SK-N-SH treated with all-trans-retinoic acid at 6 μM for 48 hours (cell line): ENCODE results near the gene COG3.

ENCODE experiments used
- ATAC-seq: fragments of 200-7000 bp; cut with Tn5 transposase; 3 replicates; pipeline ENCODE4 v1.9.1; 2020; ENCODE audit warnings: mild to moderate bottlenecking, moderate library complexity
- ARNTL ChIP-seq: fragments of 450-650 bp; formaldehyde crosslinking; IDR thresholded peaks from 2 replicates; pipeline ENCODE4 v1.5.0; 2020; ENCODE audit warnings: low read depth, mild to moderate bottlenecking, moderate library complexity, borderline replicate concordance
- BACH2 ChIP-seq: fragments of 250-450 bp; sonication (Bioruptor Pico); IDR thresholded peaks from 2 replicates; pipeline ENCODE4 v1.9.0; 2021; ENCODE audit warnings: mild to moderate bottlenecking, borderline replicate concordance
- CSDC2 ChIP-seq: fragments of 250-450 bp; sonication (Bioruptor Pico); IDR thresholded peaks from 2 replicates; pipeline ENCODE4 v1.5.0; 2020; ENCODE audit warnings: mild to moderate bottlenecking, moderate library complexity
- ESRRG ChIP-seq: fragments of 250-450 bp; sonication (Bioruptor Pico); IDR thresholded peaks from 2 replicates; pipeline ENCODE4 v1.6.1; 2021; ENCODE audit warnings: mild to moderate bottlenecking
- GLIS3 ChIP-seq: fragments of 250-450 bp; sonication (Bioruptor Pico); IDR thresholded peaks from 2 replicates; pipeline ENCODE4 v1.5.0; 2020; ENCODE audit warnings: mild to moderate bottlenecking, moderate library complexity
- ISL1 ChIP-seq: fragments of 250-450 bp; sonication (Bioruptor Pico); IDR thresholded peaks from 2 replicates; pipeline ENCODE4 v2.1.2; 2022; ENCODE audit warnings: mild to moderate bottlenecking, moderate library complexity
- PPARA ChIP-seq: fragments of 250-450 bp; sonication (Bioruptor Pico); IDR thresholded peaks from 2 replicates; pipeline ENCODE4 v1.5.0; 2020; ENCODE audit warnings: mild to moderate bottlenecking, borderline replicate concordance
- RARB ChIP-seq: fragments of 250-450 bp; sonication (Bioruptor Pico); IDR thresholded peaks from 2 replicates; pipeline ENCODE4 v1.8.0; 2021; ENCODE audit warnings: mild to moderate bottlenecking, moderate library complexity
- SNAI2 ChIP-seq: fragments of 250-450 bp; sonication (Bioruptor Pico); IDR thresholded peaks from 2 replicates; pipeline ENCODE4 v1.5.0; 2020; ENCODE audit warnings: mild to moderate bottlenecking, moderate library complexity
- TCF4 ChIP-seq: fragments of 250-450 bp; sonication (Bioruptor Pico); IDR thresholded peaks from 2 replicates; pipeline ENCODE4 v1.8.0; 2021; ENCODE audit warnings: mild to moderate bottlenecking, moderate library complexity, borderline replicate concordance
- TOX ChIP-seq: fragments of 250-450 bp; sonication (Bioruptor Pico); IDR thresholded peaks from 2 replicates; pipeline ENCODE4 v1.8.0; 2021; ENCODE audit warnings: mild to moderate bottlenecking, moderate library complexity, borderline replicate concordance
- ZC3H10 ChIP-seq: fragments of 250-450 bp; sonication (Bioruptor Pico); IDR thresholded peaks from 2 replicates; pipeline ENCODE4 v1.5.1; 2021; ENCODE audit warnings: mild to moderate bottlenecking, moderate library complexity
- ZFP3 ChIP-seq: fragments of 250-450 bp; sonication (Bioruptor Pico); IDR thresholded peaks from 2 replicates; pipeline ENCODE4 v1.5.0; 2020; ENCODE audit warnings: mild to moderate bottlenecking, moderate library complexity
- ZNF565 ChIP-seq: fragments of 450-650 bp; formaldehyde crosslinking; conservative IDR thresholded peaks from 2 replicates; pipeline ENCODE4 v1.5.0; 2020; ENCODE audit warnings: low read depth, mild to moderate bottlenecking, moderate library complexity
- ZNF70 ChIP-seq: fragments of 450-650 bp; formaldehyde crosslinking; IDR thresholded peaks from 2 replicates; pipeline ENCODE4 v1.5.0; 2020; ENCODE audit warnings: mild to moderate bottlenecking, moderate library complexity
- ZNF8 ChIP-seq: fragments of 450-650 bp; formaldehyde crosslinking; IDR thresholded peaks from 2 replicates; pipeline ENCODE4 v1.5.0; 2020; ENCODE audit warnings: mild to moderate bottlenecking, moderate library complexity
- TF ChIP-seq, protein P1 (sequence below): fragments of 250-450 bp; sonication (Bioruptor Pico); IDR thresholded peaks from 2 replicates; pipeline ENCODE4 v1.8.0; 2021; ENCODE audit warnings: low read depth, mild to moderate bottlenecking, moderate library complexity, borderline replicate concordance
- TF ChIP-seq, protein P2 (sequence below): fragments of 250-450 bp; sonication (Bioruptor Pico); IDR thresholded peaks from 2 replicates; pipeline ENCODE4 v1.8.0; 2020; ENCODE audit warnings: mild to moderate bottlenecking, moderate library complexity, borderline replicate concordance
- TF ChIP-seq, protein P3 (sequence below): fragments of 250-450 bp; sonication (Bioruptor Pico); IDR thresholded peaks from 2 replicates; pipeline ENCODE4 v1.5.0; 2020; ENCODE audit warnings: mild to moderate bottlenecking, moderate library complexity
- TF ChIP-seq, protein P4 (sequence below): fragments of 250-450 bp; sonication (Bioruptor Pico); IDR thresholded peaks from 2 replicates; pipeline ENCODE4 v1.5.1; 2021; ENCODE audit warnings: mild to moderate bottlenecking, moderate library complexity
- TF ChIP-seq, protein P5 (sequence below): fragments of 250-450 bp; sonication (Bioruptor Pico); IDR thresholded peaks from 2 replicates; pipeline ENCODE4 v1.5.1; 2020; ENCODE audit warnings: low read depth, mild to moderate bottlenecking, moderate library complexity

Gene COG3

DNA sequence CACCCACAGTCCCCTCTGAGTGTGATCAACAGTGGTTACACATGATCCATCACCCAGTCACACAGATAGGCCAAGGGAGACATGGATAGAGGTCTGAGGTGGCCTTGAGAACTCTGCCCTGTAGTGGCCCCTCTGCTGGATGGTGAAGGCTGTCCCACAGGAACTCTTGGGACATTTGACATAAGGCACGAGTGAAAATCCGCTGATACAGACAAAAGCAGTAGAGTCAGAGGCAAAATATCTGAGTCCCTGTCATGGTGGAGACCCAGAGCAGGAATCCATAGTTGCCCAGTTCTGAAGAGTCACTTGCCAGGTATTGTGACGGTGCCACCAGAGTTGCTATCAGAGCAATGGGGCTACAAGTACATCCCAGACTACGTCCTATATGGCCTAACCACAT is 27.8 kb upstream of the COG3 start:
- TF ChIP-seq ZFP3 (no peak), ZNF565 (CRISPR knock-in tag) (no peak), ZC3H10 (no peak), SNAI2 (CRISPR knock-in tag) (no peak), ARNTL (CRISPR knock-in tag) (no peak)
- TF ChIP-seq, protein P1, sequence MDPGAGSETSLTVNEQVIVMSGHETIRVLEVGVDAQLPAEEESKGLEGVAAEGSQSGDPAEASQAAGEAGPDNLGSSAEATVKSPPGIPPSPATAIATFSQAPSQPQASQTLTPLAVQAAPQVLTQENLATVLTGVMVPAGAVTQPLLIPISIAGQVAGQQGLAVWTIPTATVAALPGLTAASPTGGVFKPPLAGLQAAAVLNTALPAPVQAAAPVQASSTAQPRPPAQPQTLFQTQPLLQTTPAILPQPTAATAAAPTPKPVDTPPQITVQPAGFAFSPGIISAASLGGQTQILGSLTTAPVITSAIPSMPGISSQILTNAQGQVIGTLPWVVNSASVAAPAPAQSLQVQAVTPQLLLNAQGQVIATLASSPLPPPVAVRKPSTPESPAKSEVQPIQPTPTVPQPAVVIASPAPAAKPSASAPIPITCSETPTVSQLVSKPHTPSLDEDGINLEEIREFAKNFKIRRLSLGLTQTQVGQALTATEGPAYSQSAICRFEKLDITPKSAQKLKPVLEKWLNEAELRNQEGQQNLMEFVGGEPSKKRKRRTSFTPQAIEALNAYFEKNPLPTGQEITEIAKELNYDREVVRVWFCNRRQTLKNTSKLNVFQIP (CRISPR knock-in tag): no peak
- ATAC-seq: no peak

DNA sequence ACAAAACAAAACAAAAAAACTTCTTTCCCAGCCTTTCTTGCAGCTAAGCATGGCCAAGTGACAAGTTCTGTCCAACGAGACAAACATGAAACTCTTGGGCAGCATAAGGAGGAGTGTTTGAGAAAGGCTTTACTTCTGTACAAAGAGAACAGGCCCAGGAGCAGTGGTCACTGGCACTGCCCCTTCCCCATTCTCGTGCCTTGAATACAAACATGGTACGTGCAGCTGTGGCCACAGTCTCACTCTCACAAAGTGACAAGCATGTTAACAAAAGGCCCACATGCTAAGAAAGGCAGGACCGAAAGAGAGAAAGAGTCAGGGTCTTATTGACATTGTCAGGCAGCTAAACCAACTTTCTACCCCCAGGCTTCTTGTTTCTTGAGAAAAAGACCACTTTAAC is 26.8 kb upstream of the COG3 start:
- ATAC-seq: no peak
- no peak for TF ChIP-seq ESRRG (CRISPR knock-in tag)
- TF ChIP-seq, protein P2, sequence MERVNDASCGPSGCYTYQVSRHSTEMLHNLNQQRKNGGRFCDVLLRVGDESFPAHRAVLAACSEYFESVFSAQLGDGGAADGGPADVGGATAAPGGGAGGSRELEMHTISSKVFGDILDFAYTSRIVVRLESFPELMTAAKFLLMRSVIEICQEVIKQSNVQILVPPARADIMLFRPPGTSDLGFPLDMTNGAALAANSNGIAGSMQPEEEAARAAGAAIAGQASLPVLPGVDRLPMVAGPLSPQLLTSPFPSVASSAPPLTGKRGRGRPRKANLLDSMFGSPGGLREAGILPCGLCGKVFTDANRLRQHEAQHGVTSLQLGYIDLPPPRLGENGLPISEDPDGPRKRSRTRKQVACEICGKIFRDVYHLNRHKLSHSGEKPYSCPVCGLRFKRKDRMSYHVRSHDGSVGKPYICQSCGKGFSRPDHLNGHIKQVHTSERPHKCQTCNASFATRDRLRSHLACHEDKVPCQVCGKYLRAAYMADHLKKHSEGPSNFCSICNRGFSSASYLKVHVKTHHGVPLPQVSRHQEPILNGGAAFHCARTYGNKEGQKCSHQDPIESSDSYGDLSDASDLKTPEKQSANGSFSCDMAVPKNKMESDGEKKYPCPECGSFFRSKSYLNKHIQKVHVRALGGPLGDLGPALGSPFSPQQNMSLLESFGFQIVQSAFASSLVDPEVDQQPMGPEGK (CRISPR knock-in tag): no peak
- TF ChIP-seq TOX (CRISPR knock-in tag): no peak
- no peak for TF ChIP-seq GLIS3
- TF ChIP-seq, protein P3, sequence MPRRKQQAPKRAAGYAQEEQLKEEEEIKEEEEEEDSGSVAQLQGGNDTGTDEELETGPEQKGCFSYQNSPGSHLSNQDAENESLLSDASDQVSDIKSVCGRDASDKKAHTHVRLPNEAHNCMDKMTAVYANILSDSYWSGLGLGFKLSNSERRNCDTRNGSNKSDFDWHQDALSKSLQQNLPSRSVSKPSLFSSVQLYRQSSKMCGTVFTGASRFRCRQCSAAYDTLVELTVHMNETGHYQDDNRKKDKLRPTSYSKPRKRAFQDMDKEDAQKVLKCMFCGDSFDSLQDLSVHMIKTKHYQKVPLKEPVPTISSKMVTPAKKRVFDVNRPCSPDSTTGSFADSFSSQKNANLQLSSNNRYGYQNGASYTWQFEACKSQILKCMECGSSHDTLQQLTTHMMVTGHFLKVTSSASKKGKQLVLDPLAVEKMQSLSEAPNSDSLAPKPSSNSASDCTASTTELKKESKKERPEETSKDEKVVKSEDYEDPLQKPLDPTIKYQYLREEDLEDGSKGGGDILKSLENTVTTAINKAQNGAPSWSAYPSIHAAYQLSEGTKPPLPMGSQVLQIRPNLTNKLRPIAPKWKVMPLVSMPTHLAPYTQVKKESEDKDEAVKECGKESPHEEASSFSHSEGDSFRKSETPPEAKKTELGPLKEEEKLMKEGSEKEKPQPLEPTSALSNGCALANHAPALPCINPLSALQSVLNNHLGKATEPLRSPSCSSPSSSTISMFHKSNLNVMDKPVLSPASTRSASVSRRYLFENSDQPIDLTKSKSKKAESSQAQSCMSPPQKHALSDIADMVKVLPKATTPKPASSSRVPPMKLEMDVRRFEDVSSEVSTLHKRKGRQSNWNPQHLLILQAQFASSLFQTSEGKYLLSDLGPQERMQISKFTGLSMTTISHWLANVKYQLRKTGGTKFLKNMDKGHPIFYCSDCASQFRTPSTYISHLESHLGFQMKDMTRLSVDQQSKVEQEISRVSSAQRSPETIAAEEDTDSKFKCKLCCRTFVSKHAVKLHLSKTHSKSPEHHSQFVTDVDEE (CRISPR knock-in tag): no peak
- TF ChIP-seq RARB (CRISPR knock-in tag): no peak
- TF ChIP-seq, protein P1 (CRISPR knock-in tag): no peak
- TF ChIP-seq SNAI2 (CRISPR knock-in tag): no peak
- TF ChIP-seq ZNF8 (CRISPR knock-in tag): no peak

DNA sequence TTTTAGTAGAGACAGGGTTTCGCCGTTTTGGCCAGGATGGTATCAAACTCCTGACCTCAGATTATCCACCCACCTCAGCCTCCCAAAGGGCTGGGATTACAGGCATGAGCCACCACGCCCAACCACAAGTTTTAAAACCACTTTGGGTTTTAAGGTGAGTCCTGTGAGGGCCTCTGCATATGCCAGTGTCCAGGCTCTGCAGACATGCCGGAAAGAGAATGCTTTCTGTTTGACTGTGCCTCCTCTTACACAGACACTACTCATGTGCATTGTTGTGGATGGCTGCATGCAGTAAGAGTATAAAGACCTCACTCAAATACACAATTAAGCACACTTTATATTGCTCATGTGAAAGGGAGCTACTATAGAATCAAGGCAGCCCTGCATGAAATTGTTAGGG is 25.7 kb upstream of the COG3 start:
- no peak for TF ChIP-seq CSDC2
- TF ChIP-seq ZNF565 (CRISPR knock-in tag): no peak
- ATAC-seq: no peak

DNA sequence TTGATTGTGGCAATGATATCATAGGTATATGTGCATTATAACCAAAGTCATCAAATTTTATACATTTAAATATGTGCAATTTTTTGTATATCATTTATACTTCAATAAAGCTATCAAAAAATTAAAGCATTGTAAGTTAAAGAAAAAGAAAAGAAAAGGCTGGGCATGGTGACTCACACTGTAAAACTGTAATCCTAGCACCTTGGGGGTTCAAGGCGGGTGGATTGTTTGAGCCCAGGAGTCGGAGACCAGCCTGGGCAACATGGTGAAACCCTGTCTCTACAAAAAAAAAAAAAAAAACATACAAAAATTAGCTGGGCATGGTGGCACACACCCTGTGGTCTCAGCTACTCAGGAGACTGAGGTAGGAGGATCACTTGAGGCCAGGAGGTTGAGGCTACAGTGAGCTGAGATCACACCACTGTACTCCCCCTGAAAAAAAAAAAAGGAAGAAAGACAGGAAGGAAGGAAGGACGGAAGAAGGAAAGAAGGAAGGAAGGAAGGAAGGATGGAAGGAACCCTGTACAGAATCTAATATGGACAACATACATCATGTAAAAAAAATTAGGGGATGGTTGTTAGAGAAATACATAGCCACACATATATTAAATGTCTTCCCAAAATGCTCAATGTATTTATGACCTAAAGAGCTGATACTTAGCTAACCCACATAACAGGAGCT is 24.8 kb upstream of the COG3 start:
- no peak for ATAC-seq
- TF ChIP-seq, protein P1 (CRISPR knock-in tag): no peak
- TF ChIP-seq ESRRG (CRISPR knock-in tag) (no peak), ZC3H10 (no peak), TCF4 (CRISPR knock-in tag) (no peak), ZNF70 (no peak), CSDC2 (no peak), ARNTL (CRISPR knock-in tag) (no peak), ZFP3 (no peak), ISL1 (CRISPR knock-in tag) (no peak), BACH2 (CRISPR knock-in tag) (no peak), PPARA (CRISPR knock-in tag) (no peak), ZNF8 (CRISPR knock-in tag) (no peak)
- TF ChIP-seq, protein P4, sequence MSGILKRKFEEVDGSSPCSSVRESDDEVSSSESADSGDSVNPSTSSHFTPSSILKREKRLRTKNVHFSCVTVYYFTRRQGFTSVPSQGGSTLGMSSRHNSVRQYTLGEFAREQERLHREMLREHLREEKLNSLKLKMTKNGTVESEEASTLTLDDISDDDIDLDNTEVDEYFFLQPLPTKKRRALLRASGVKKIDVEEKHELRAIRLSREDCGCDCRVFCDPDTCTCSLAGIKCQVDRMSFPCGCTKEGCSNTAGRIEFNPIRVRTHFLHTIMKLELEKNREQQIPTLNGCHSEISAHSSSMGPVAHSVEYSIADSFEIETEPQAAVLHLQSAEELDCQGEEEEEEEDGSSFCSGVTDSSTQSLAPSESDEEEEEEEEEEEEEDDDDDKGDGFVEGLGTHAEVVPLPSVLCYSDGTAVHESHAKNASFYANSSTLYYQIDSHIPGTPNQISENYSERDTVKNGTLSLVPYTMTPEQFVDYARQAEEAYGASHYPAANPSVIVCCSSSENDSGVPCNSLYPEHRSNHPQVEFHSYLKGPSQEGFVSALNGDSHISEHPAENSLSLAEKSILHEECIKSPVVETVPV: no peak
- TF ChIP-seq, protein P5, sequence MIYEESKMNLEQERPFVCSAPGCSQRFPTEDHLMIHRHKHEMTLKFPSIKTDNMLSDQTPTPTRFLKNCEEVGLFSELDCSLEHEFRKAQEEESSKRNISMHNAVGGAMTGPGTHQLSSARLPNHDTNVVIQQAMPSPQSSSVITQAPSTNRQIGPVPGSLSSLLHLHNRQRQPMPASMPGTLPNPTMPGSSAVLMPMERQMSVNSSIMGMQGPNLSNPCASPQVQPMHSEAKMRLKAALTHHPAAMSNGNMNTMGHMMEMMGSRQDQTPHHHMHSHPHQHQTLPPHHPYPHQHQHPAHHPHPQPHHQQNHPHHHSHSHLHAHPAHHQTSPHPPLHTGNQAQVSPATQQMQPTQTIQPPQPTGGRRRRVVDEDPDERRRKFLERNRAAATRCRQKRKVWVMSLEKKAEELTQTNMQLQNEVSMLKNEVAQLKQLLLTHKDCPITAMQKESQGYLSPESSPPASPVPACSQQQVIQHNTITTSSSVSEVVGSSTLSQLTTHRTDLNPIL (CRISPR knock-in tag): no peak
- TF ChIP-seq, protein P2 (CRISPR knock-in tag): no peak
